Gastrocnemius medialis (tissue), 4 donors: ENCODE data around the gene CD209. TPM values are rescaled to one million over a fixed set of nuclear protein-coding genes. Genes with fewer than 3 reads are reported as not detected.

Experiments
- ATAC-seq, 2 donors: fragments of 150-250 bp; one replicate each; pipeline ENCODE4 v1.9.1; 2016
- DNase-seq, 2 donors: peaks; one replicate each; pipeline ENCODE4 v3.0.0-alpha.2; 2019
- H3K27ac ChIP-seq, 4 donors: fragments of 200-600 bp; sonication (generic); 1 replicate in 1 of 4; 2 replicates in 3 of 4; pipeline ENCODE4 v1.5.1; 2016 to 2018; ENCODE audit warnings: mild to moderate bottlenecking in 2 of 4, moderate library complexity in 1 of 4
- H3K27me3 ChIP-seq, 3 donors: fragments of 200-600 bp; sonication (generic) in 2 of 3; 1 replicate in 1 of 3; 2 replicates in 2 of 3; pipeline versions ENCODE4 v1.5.1 to v1.6.0; 2016 to 2019; ENCODE audit warnings: mild to moderate bottlenecking in 1 of 3, moderate library complexity in 1 of 3
- H3K36me3 ChIP-seq, 2 donors: fragments of 200-600 bp; sonication (generic) in 1 of 2; one replicate each; pipeline ENCODE4 v1.5.1; 2017 to 2018
- H3K4me1 ChIP-seq, 2 donors: fragments of 200-600 bp; sonication (generic) in 1 of 2; one replicate each; pipeline ENCODE4 v1.5.1; 2016 to 2017; ENCODE audit warnings: mild to moderate bottlenecking in 2 of 2
- H3K4me3 ChIP-seq, 4 donors: fragments of 200-600 bp; sonication (generic) in 3 of 4; 1 replicate in 1 of 4; 2 replicates in 3 of 4; pipeline ENCODE4 v1.5.1; 2016 to 2019; ENCODE audit warnings: mild to moderate bottlenecking in 2 of 4
- H3K9me3 ChIP-seq, 3 donors: fragments of 200-600 bp; sonication (generic) in 2 of 3; 1 replicate in 1 of 3; 2 replicates in 2 of 3; pipeline ENCODE4 v1.5.1; 2016 to 2019
- POLR2A ChIP-seq, 2 donors: fragments of 450-650 bp; IDR thresholded peaks; one replicate each; pipeline ENCODE4 v1.6.1; 2017; ENCODE audit warnings: antibody characterized with exemption in 2 of 2, mild to moderate bottlenecking in 2 of 2, moderate library complexity in 2 of 2
- in situ Hi-C, 4 donors: fragments of 200-750 bp; cut with MboI; loops; one replicate each; pipeline versions ENCODE4 v1.15.0 to v1.8.0; 2017; ENCODE audit warnings: low sequenced_read_pairs in 4 of 4
- intact Hi-C: fragments of 100-400 bp; cut with DNase I; formaldehyde crosslinking; loops from one replicate; pipeline ENCODE4 v1.15.1; 2023; ENCODE audit warnings: low total_unique reads
- total RNA-seq, 4 donors: library from RNA; depleted of rRNA; stranded (reverse); fragments of >200 nt; gene quantifications; one replicate each; pipeline versions ENCODE4 v1.1.0 to v1.2.3, GENCODE V29; 2016
- TF ChIP-seq, protein P1 (sequence below), 5 experiments: fragments of 450-650 bp in 3 of 5; fragments of 200-600 bp in 2 of 5; sonication (generic) in 2 of 5; IDR thresholded peaks in 4 of 5; conservative IDR thresholded peaks in 1 of 5; 1 replicate in 4 of 5; 2 replicates in 1 of 5; pipeline ENCODE4 v1.5.1; 2016 to 2019; ENCODE audit warnings: antibody characterized with exemption in 5 of 5, mild to moderate bottlenecking in 3 of 5, moderate library complexity in 3 of 5

The CD209 gene
- total RNA-seq, 4 donors from 2014 or later: 0.56 to 1.3 (median 1.0) TPM

DNA sequence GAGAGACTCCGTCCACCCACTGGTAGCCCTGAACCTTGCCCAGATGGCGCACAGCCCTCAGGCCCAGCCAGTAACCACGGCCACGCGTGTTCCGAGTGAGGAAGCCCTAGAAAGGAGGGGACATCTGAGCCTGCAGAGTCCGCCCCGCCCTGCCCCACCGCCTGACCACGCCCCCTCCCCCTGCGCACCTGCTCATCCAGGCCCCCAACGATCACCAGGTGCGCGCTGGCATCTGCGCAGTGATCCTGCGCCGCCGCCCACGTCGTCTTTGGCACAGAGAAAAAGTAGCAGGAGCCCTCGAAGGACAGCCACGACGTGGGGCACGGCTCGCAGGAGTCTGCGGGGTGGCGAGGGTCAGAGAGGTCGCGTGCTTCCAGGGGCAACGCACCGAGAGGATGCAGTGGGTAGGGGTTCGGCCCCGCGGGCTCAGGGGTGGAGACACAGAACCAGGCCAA is 17.5 kb downstream of the CD209 start:
- DNase-seq (no peak), ATAC-seq (no peak)
- no peak overlapping the region for H3K4me3 ChIP-seq
- intact Hi-C loops (no loop called here), in situ Hi-C loops (no loop called here)
- no peak overlapping the region for H3K27ac ChIP-seq
- H3K9me3 ChIP-seq: no peaks in the 10 kb centered on the region
- H3K27me3 ChIP-seq: peaks cover 23 to 34% (median 32%) of the 10 kb centered on the region in 3 donors
- no peak for TF ChIP-seq POLR2A (IDR thresholded peaks at IDR 0.05)
- TF ChIP-seq, protein P1, sequence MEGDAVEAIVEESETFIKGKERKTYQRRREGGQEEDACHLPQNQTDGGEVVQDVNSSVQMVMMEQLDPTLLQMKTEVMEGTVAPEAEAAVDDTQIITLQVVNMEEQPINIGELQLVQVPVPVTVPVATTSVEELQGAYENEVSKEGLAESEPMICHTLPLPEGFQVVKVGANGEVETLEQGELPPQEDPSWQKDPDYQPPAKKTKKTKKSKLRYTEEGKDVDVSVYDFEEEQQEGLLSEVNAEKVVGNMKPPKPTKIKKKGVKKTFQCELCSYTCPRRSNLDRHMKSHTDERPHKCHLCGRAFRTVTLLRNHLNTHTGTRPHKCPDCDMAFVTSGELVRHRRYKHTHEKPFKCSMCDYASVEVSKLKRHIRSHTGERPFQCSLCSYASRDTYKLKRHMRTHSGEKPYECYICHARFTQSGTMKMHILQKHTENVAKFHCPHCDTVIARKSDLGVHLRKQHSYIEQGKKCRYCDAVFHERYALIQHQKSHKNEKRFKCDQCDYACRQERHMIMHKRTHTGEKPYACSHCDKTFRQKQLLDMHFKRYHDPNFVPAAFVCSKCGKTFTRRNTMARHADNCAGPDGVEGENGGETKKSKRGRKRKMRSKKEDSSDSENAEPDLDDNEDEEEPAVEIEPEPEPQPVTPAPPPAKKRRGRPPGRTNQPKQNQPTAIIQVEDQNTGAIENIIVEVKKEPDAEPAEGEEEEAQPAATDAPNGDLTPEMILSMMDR (IDR thresholded peaks at IDR 0.05 in 4 of 5, conservative IDR thresholded peaks at IDR 0.05 in 1 of 5): no peak
- no peaks in the 10 kb centered on the region for H3K4me1 ChIP-seq
- no peaks in the 10 kb centered on the region for H3K36me3 ChIP-seq

DNA sequence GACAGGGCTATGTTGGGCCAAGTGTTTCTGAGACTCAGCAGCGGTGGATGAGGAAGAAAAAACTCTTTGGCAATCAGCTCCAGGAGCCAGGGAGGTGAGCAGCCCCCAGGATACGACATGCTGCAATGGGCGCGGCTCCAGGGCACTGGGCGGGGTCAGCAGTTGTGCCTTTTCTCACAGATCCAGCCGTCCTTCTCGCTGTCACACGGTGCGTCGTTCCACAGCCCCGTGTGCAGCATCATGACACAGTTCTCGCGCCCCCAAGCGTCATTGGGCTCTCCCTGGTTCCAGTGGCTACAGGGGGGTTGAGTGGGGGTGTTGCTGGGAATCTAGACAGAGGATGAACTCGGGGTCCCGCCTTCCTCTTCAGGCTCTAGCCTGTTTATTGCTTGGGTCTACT is 18.1 kb downstream of the CD209 start:
- Histone ChIP-seq H3K27ac (no peak overlapping the region), H3K36me3 (no peaks in the 10 kb centered on the region), H3K27me3 (peaks cover 23 to 34% (median 32%) of the 10 kb centered on the region in 3 donors), H3K4me1 (no peaks in the 10 kb centered on the region), H3K4me3 (no peak overlapping the region), H3K9me3 (no peaks in the 10 kb centered on the region)
- intact Hi-C loops (no loop called here), in situ Hi-C loops (no loop called here)
- ATAC-seq (no peak), DNase-seq (no peak)
- TF ChIP-seq, protein P1 (IDR thresholded peaks at IDR 0.05 in 4 of 5, conservative IDR thresholded peaks at IDR 0.05 in 1 of 5): no peak
- TF ChIP-seq POLR2A (IDR thresholded peaks at IDR 0.05): no peak

DNA sequence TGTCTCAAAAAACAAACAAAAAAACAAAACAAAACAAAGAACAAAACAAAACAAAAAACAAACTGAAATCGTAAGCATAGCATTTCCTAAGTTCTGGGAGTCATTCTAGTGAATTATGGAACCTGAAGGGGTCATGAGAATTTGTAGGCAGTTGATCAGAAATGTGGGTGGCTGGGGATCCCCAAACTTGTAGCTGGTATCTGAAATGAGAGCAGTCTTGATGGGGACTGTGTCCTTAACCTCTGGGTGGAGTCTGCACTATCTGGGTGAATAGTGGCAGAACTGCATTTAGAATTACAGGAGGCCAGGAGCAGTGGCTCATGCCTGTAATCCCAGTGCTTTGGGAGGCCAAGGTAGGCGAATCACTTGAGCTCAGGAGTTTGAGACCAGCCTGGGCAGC is 21.5 kb downstream of the CD209 start:
- H3K9me3 ChIP-seq: no peaks in the 10 kb centered on the region
- intact Hi-C loops: no loop called here
- no peaks in the 10 kb centered on the region for H3K36me3 ChIP-seq
- ATAC-seq (no peak), DNase-seq (no peak)
- in situ Hi-C loops: no loop called here
- H3K27ac ChIP-seq: no peak overlapping the region
- H3K27me3 ChIP-seq: peaks cover 19 to 21% (median 20%) of the 10 kb centered on the region in 3 donors
- TF ChIP-seq POLR2A (IDR thresholded peaks at IDR 0.05): no peak
- no peak overlapping the region for H3K4me3 ChIP-seq
- H3K4me1 ChIP-seq: no peaks in the 10 kb centered on the region

DNA sequence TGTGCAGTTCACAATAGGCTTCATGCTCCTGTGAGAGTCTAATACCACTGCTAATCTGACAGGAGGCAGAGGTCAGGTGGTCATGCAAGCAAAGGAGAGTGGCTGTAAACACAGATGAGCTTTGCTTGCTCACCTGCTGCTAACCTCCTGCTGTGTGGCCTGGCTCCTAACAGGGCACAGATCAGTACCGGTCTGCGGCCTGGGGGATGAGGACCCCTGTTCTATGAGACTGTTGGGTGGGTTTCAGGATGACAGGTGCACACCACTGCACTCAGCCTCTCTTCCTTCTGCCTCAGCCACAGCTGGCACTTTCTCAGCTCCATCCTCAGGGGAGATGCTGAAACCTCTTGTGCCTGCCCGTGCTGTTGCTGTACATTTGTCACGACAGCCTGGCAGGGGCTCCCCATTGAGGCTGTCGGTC is 25.1 kb downstream of the CD209 start:
- Histone ChIP-seq H3K27me3 (no peaks in the 10 kb centered on the region), H3K4me1 (no peaks in the 10 kb centered on the region), H3K4me3 (no peak overlapping the region), H3K36me3 (no peaks in the 10 kb centered on the region), H3K27ac (no peak overlapping the region), H3K9me3 (no peaks in the 10 kb centered on the region)
- no peak for DNase-seq
- TF ChIP-seq POLR2A (IDR thresholded peaks at IDR 0.05): no peak
- TF ChIP-seq, protein P1 (IDR thresholded peaks at IDR 0.05 in 4 of 5, conservative IDR thresholded peaks at IDR 0.05 in 1 of 5): no peak
- intact Hi-C loops (no loop called here), in situ Hi-C loops (no loop called here)
- ATAC-seq: no peak

DNA sequence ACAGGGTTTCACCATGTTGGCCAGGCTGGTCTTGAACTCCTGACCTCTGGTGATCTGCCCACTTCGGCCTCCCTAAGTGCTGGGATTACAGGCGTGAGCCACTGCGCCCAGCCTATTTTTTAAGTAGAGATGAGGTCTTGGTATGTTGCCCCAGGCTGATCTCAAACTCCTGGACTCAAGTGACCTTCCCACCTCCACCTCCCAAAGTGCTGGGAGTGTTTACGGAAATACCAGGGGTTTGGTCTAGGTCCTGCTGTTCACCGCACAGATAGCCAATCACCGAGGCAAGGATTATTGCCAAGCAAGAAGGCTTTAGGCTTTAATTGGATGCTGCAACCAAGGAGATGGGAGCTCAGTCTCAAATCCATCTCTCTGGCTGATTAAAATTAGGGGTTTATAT is 27.0 kb downstream of the CD209 start:
- intact Hi-C loops: no loop called here
- in situ Hi-C loops: no loop called here
- DNase-seq (no peak), ATAC-seq (no peak)
- Histone ChIP-seq H3K27ac (no peak overlapping the region), H3K36me3 (no peaks in the 10 kb centered on the region), H3K4me3 (no peak overlapping the region), H3K4me1 (no peaks in the 10 kb centered on the region), H3K9me3 (peaks cover 0 to 6% (median 0%) of the 10 kb centered on the region in 3 donors), H3K27me3 (no peaks in the 10 kb centered on the region)
- TF ChIP-seq, protein P1 (IDR thresholded peaks at IDR 0.05 in 4 of 5, conservative IDR thresholded peaks at IDR 0.05 in 1 of 5): no peak
- TF ChIP-seq POLR2A (IDR thresholded peaks at IDR 0.05): no peak
